K562 (cell line): Measurements from ENCODE around the gene ZER1. TPM values are rescaled to one million over a fixed set of nuclear protein-coding genes. Genes with fewer than 3 reads are reported as not detected.

ENCODE experiments used
- BCL6 ChIP-seq: fragments of 250-450 bp; sonication (Bioruptor Pico); IDR thresholded peaks from 2 replicates; pipeline ENCODE4 v1.4.0; 2020
- CREBBP ChIP-seq: IDR thresholded peaks from one replicate; pipeline ENCODE4 v1.6.1; 2012; ENCODE audit warnings: low read depth, mild to moderate bottlenecking, control low read depth, inconsistent platforms, low read length
- CREM ChIP-seq: IDR thresholded peaks from 2 replicates; pipeline ENCODE4 v1.6.1; 2014; ENCODE audit warnings: antibody characterized with exemption, low read depth
- CSDE1 ChIP-seq, 2 experiments: fragments of 450-650 bp; IDR thresholded peaks; 2 replicates each; pipeline ENCODE4 v1.6.1; 2016; ENCODE audit warnings: mild to moderate bottlenecking in 1 of 2
- DMBX1 ChIP-seq: fragments of 250-450 bp; sonication (Bioruptor Pico); IDR thresholded peaks from 2 replicates; pipeline ENCODE4 v1.8.0; 2022; ENCODE audit warnings: inconsistent platforms, mild to moderate bottlenecking, moderate library complexity, borderline replicate concordance
- E2F3 ChIP-seq: fragments of 250-450 bp; sonication (Bioruptor Pico); IDR thresholded peaks from 2 replicates; pipeline ENCODE4 v1.4.0; 2020; ENCODE audit warnings: mild to moderate bottlenecking
- MYNN ChIP-seq, 2 experiments: sonication (generic); formaldehyde crosslinking in 1 of 2; IDR thresholded peaks; 2 replicates each; pipeline versions ENCODE4 v1.5.0 to v1.6.1; 2016 to 2020; ENCODE audit warnings: antibody characterized with exemption in 1 of 2, missing genetic modification reagents in 1 of 2
- NCOA2 ChIP-seq, 2 experiments: fragments of 450-650 bp; IDR thresholded peaks; 2 replicates each; pipeline ENCODE4 v1.6.1; 2018; ENCODE audit warnings: mild to moderate bottlenecking in 2 of 2, moderate library complexity in 1 of 2; ENCODE audit not compliant: partially characterized antibody in 2 of 2
- NFIC ChIP-seq: fragments of 450-650 bp; IDR thresholded peaks from 2 replicates; pipeline ENCODE4 v1.6.1; 2017; ENCODE audit warnings: mild to moderate bottlenecking, inconsistent platforms
- OTX1 ChIP-seq: fragments of 450-650 bp; formaldehyde crosslinking; IDR thresholded peaks from 2 replicates; pipeline ENCODE4 v1.4.0; 2022; ENCODE audit warnings: mild to moderate bottlenecking
- POLR2G ChIP-seq: fragments of 200-400 bp; formaldehyde crosslinking; IDR thresholded peaks from 2 replicates; pipeline ENCODE4 v1.6.1; 2017; ENCODE audit warnings: low read depth, mild to moderate bottlenecking, antibody characterized with exemption, low read length, moderate library complexity
- SMARCC2 ChIP-seq: fragments of 450-650 bp; IDR thresholded peaks from 2 replicates; pipeline ENCODE4 v1.6.1; 2017; ENCODE audit warnings: antibody characterized with exemption, moderate library complexity, mild to moderate bottlenecking, low read depth
- SNRNP70 ChIP-seq: fragments of 200-400 bp; formaldehyde crosslinking; optimal IDR thresholded peaks from 2 replicates; pipeline ENCODE3; 2017; ENCODE audit warnings: low read depth, low read length
- TAF7 ChIP-seq: fragments of 450-650 bp; IDR thresholded peaks from 2 replicates; pipeline ENCODE4 v1.6.1; 2016; ENCODE audit warnings: missing genetic modification characterization, missing compliant biosample characterization
- TFAM ChIP-seq: fragments of 250-450 bp; sonication (Bioruptor Pico); conservative IDR thresholded peaks from 2 replicates; pipeline ENCODE4 v1.5.0; 2021; ENCODE audit warnings: mild to moderate bottlenecking, moderate library complexity
- ZFX ChIP-seq: sonication (generic); formaldehyde crosslinking; IDR thresholded peaks from 2 replicates; pipeline ENCODE4 v1.8.0; 2022; ENCODE audit warnings: mild to moderate bottlenecking, missing genetic modification reagents, moderate library complexity
- ZNF24 ChIP-seq: fragments of 450-650 bp; IDR thresholded peaks from 2 replicates; pipeline ENCODE4 v1.6.1; 2016
- ZNF282 ChIP-seq: sonication (generic); formaldehyde crosslinking; IDR thresholded peaks from 2 replicates; pipeline ENCODE4 v1.8.1; 2023; ENCODE audit warnings: missing genetic modification reagents
- ZNF324 ChIP-seq: fragments of 250-450 bp; sonication (Bioruptor Pico); IDR thresholded peaks from 2 replicates; pipeline ENCODE4 v1.4.0; 2020; ENCODE audit warnings: mild to moderate bottlenecking
- ZNF696 ChIP-seq: fragments of 250-450 bp; sonication (Bioruptor Pico); conservative IDR thresholded peaks from 2 replicates; pipeline ENCODE4 v1.4.0; 2020; ENCODE audit warnings: mild to moderate bottlenecking, moderate library complexity
- polyA plus RNA-seq, 8 experiments: library from polyadenylated mRNA; depleted of rRNA in 4 of 8; stranded (reverse) in 5 of 8; unstranded in 3 of 8; fragments of >200 nt; fragmentation: Nextera tagmentation in 2 of 8; fragmentation: Illumina TruSeq in 1 of 8; extraction: Ambion mirVana in 2 of 8; extraction: Trizol in 1 of 8; gene quantifications; 2 replicates each; pipeline versions ENCODE4 v1.2.1 to v1.2.3, GENCODE V29; 2011 to 2014; ENCODE audit warnings: inconsistent platforms in 1 of 8, missing spikeins in 1 of 8
- total RNA-seq, 7 experiments: library from RNA; depleted of rRNA in 6 of 7; stranded (reverse); fragments of >200 nt in 6 of 7; fragmentation: Illumina TruSeq in 2 of 7; extraction: Trizol in 2 of 7; gene quantifications; 2 replicates each; pipeline versions ENCODE4 v1.2.1 to v1.2.3, GENCODE V29; 2011 to 2021; ENCODE audit warnings: low replicate concordance in 1 of 7
- TF ChIP-seq, protein P1 (sequence below): fragments of 450-650 bp; formaldehyde crosslinking; IDR thresholded peaks from 2 replicates; pipeline ENCODE4 v1.4.0; 2020; ENCODE audit warnings: mild to moderate bottlenecking, moderate library complexity
- TF ChIP-seq, protein P2 (sequence below): fragments of 450-650 bp; IDR thresholded peaks from 2 replicates; pipeline ENCODE4 v1.6.1; 2014; ENCODE audit warnings: low read depth, mild to moderate bottlenecking, moderate library complexity, borderline replicate concordance
- TF ChIP-seq, protein P3 (sequence below): fragments of 450-650 bp; formaldehyde crosslinking; IDR thresholded peaks from 2 replicates; pipeline ENCODE4 v1.4.0; 2022; ENCODE audit warnings: missing genetic modification characterization
- TF ChIP-seq, protein P4 (sequence below): fragments of 450-650 bp; formaldehyde crosslinking; IDR thresholded peaks from 2 replicates; pipeline ENCODE4 v1.4.0; 2020; ENCODE audit warnings: mild to moderate bottlenecking

Gene ZER1
- total and polyA plus RNA-seq, 9 of the 15 experiments (the other 6 are each of a cell fraction or from before 2014, with no cell fraction given) = 0.07 to 10.7 (median 6.2) TPM

DNA sequence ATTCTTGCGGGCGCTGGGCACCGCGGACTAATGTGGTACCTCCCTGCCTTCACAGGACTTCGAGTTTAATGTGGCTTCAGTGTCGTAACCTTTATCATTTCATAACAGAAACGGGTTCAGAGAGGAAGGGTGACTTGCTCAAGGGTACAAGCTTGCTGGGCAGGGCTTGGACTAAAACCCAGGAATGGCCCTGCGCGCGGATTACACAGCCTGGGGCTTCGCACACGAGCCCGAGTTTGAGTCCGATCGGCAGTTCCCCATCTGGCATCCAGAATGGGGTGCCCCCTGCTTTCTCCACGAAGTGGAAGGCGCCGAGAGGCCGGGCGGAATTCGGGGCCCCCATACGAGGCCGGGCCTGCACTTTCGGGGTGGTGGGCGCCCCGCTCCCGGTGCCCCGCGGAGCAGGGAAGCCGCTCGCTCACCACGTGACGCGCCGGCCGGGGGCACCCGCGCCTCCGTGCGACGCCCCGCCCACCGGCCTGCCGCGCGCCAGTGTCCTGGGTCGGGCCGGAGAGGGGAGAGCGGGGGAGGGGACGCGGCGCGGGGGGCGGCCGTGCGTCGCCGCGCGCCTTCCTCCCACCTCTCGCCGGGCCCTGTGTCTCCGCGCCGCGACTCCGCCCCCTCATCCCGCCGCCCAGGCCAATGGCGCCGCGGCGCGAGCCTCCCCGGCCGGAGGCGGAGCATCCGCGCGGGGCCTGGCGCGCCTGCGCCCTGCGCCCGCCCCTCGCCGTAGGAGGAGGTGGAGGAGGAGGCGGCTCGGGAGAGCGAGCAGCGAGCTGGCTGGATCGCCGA is 83.0 kb downstream of the ZER1 start, which contains the start of gene SET (continued):
- TF ChIP-seq POLR2G (peak; percentile 97), E2F3 (CRISPR knock-in tag) (peak; percentile 94), NFIC (no peak), TFAM (no peak), OTX1 (CRISPR knock-in tag) (no peak; the same call in 1 of the 2 replicates), BCL6 (no peak), DMBX1 (CRISPR knock-in tag) (peak; percentile 93; the same call in 1 of the 2 replicates), CSDE1 (IDR thresholded peaks at IDR 0.05) (no peak), TAF7 (tag) (peak; percentile 40; the same call in 1 of the 2 replicates), SNRNP70 (no peak), ZNF324 (CRISPR knock-in tag) (peak; percentile 64), ZNF24 (peak; percentile 16; the same call in 1 of the 2 replicates), CREM (peak; percentile 79), ZFX (peak; percentile 80), ZNF282 (CRISPR knock-in tag) (0 out of 2 replicates have a peak, but pooled peaks have one; percentile 44), CREBBP (no peak), NCOA2 (IDR thresholded peaks at IDR 0.05; ENCODE audit: partially characterized antibody in 2 of 2) (no peak), MYNN (IDR thresholded peaks at IDR 0.05) (no peak), MYNN (CRISPR knock-in tag; IDR thresholded peaks at IDR 0.05) (no peak), SMARCC2 (no peak), ZNF696 (CRISPR knock-in tag) (no peak)
- TF ChIP-seq, protein P1, sequence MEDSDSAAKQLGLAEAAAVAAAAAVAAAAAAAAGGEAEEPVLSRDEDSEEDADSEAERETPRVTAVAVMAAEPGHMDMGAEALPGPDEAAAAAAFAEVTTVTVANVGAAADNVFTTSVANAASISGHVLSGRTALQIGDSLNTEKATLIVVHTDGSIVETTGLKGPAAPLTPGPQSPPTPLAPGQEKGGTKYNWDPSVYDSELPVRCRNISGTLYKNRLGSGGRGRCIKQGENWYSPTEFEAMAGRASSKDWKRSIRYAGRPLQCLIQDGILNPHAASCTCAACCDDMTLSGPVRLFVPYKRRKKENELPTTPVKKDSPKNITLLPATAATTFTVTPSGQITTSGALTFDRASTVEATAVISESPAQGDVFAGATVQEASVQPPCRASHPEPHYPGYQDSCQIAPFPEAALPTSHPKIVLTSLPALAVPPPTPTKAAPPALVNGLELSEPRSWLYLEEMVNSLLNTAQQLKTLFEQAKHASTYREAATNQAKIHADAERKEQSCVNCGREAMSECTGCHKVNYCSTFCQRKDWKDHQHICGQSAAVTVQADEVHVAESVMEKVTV = 0 out of 2 replicates have a peak, but pooled peaks have one; percentile 19
- TF ChIP-seq, protein P2, sequence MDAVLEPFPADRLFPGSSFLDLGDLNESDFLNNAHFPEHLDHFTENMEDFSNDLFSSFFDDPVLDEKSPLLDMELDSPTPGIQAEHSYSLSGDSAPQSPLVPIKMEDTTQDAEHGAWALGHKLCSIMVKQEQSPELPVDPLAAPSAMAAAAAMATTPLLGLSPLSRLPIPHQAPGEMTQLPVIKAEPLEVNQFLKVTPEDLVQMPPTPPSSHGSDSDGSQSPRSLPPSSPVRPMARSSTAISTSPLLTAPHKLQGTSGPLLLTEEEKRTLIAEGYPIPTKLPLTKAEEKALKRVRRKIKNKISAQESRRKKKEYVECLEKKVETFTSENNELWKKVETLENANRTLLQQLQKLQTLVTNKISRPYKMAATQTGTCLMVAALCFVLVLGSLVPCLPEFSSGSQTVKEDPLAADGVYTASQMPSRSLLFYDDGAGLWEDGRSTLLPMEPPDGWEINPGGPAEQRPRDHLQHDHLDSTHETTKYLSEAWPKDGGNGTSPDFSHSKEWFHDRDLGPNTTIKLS = peak; percentile 75; the same call in 1 of the 2 replicates
- TF ChIP-seq, protein P3, sequence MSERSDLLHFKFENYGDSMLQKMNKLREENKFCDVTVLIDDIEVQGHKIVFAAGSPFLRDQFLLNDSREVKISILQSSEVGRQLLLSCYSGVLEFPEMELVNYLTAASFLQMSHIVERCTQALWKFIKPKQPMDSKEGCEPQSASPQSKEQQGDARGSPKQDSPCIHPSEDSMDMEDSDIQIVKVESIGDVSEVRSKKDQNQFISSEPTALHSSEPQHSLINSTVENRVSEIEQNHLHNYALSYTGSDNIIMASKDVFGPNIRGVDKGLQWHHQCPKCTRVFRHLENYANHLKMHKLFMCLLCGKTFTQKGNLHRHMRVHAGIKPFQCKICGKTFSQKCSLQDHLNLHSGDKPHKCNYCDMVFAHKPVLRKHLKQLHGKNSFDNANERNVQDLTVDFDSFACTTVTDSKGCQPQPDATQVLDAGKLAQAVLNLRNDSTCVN (CRISPR knock-in tag) = 0 out of 2 replicates have a peak, but pooled peaks have one; percentile 36
- TF ChIP-seq, protein P4, sequence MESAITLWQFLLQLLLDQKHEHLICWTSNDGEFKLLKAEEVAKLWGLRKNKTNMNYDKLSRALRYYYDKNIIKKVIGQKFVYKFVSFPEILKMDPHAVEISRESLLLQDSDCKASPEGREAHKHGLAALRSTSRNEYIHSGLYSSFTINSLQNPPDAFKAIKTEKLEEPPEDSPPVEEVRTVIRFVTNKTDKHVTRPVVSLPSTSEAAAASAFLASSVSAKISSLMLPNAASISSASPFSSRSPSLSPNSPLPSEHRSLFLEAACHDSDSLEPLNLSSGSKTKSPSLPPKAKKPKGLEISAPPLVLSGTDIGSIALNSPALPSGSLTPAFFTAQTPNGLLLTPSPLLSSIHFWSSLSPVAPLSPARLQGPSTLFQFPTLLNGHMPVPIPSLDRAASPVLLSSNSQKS (CRISPR knock-in tag) = peak; percentile 64; the same call in 1 of the 2 replicates
